Prostate gland (tissue), 2 donors: ENCODE results near the gene MYO1G. TPM values are rescaled to one million over a fixed set of nuclear protein-coding genes. Genes with fewer than 3 reads are reported as not detected.
A peak's percentile ranks its signal among the peaks of the same experiment; 100 is the strongest.
"Not testable (repeated sequence)": the region's sequence is repeated elsewhere in the genome, so short reads cannot be mapped to it uniquely, and the experiment has no call there.

Experiments used
- DNase-seq: peaks from one replicate; pipeline ENCODE4 v3.0.0-alpha.2; 2019; ENCODE audit warnings: low spot score
- H3K27ac ChIP-seq, 2 donors: fragments of 200-600 bp; sonication (generic); 2 replicates each; pipeline ENCODE4 v1.5.1; 2017 to 2019
- H3K27me3 ChIP-seq: fragments of 200-600 bp; sonication (generic); replicated peaks from 2 replicates; pipeline ENCODE4 v1.5.1; 2019; ENCODE audit not compliant: insufficient read depth
- H3K36me3 ChIP-seq, 2 donors: fragments of 200-600 bp; sonication (generic); 1 replicate in 1 of 2; 2 replicates in 1 of 2; pipeline versions ENCODE4 v1.5.1 to v1.8.1; 2017 to 2019
- H3K4me1 ChIP-seq: fragments of 200-600 bp; sonication (generic); replicated peaks from 2 replicates; pipeline ENCODE4 v1.5.1; 2019
- H3K4me3 ChIP-seq, 2 donors: fragments of 200-600 bp; sonication (generic); 2 replicates each; pipeline ENCODE4 v1.5.1; 2017 to 2019
- H3K9me3 ChIP-seq: fragments of 200-600 bp; sonication (generic); 2 replicates; pipeline ENCODE4 v1.5.1; 2017
- CTCF ChIP-seq, 4 experiments: fragments of 200-600 bp in 2 of 4; fragments of 450-650 bp in 2 of 4; sonication (generic) in 2 of 4; IDR thresholded peaks; 1 replicate in 3 of 4; 2 replicates in 1 of 4; pipeline ENCODE4 v1.5.1; 2016 to 2019; ENCODE audit warnings: antibody characterized with exemption in 4 of 4, mild to moderate bottlenecking in 2 of 4, moderate library complexity in 2 of 4
- POLR2A ChIP-seq: fragments of 450-650 bp; IDR thresholded peaks from one replicate; pipeline ENCODE4 v1.6.1; 2016; ENCODE audit warnings: antibody characterized with exemption, mild to moderate bottlenecking
- POLR2AphosphoS5 ChIP-seq: sonication (generic); formaldehyde crosslinking; IDR thresholded peaks from one replicate; pipeline ENCODE4 v1.6.1; 2017; ENCODE audit warnings: antibody characterized with exemption
- WGBS: methylation state at CpG from one replicate; pipeline ENCODE4 v1.1.5; 2018; 5-methylcytosine and 5-hydroxymethylcytosine counted together
- intact Hi-C: fragments of 100-400 bp; cut with DNase I; formaldehyde crosslinking; loops from one replicate; pipeline ENCODE4 v1.14.2; 2022
- total RNA-seq, 2 donors: library from RNA; depleted of rRNA; stranded (reverse); fragments of >200 nt; gene quantifications; one replicate each; pipeline ENCODE4 v1.1.0, GENCODE V29; 2016

The MYO1G gene
- total RNA-seq, 2 donors from 2014 or later = 1.9 to 2.7 TPM

GRCh38 chr7:44999245-45000092 lies 20.7 kb upstream of the MYO1G start:
- DNase-seq = peak; percentile 100
- Histone ChIP-seq H3K27me3 (no peaks in the 10 kb centered on the region), H3K9me3 (no peaks in the 10 kb centered on the region), H3K27ac (peak overlapping the region; percentile 75 to 82), H3K4me3 (peak overlapping the region; percentile 33 to 79), H3K36me3 (no peaks in the 10 kb centered on the region), H3K4me1 (no peaks in the 10 kb centered on the region)
- intact Hi-C loops = loop anchor here (5.0 kb wide), 1 partner anchor 113 kb away; the partner anchor contains the start of gene TBRG4
- WGBS = 1% methylated on average over 59 of the region's 66 CpGs
- TF ChIP-seq POLR2AphosphoS5 (peak; percentile 75), POLR2A (no peak), CTCF (IDR thresholded peaks at IDR 0.05) (peak in 1 of 4 experiments; percentile 42)

- Histone ChIP-seq H3K27me3 (no peaks in the 10 kb centered on the region), H3K27ac (no peak overlapping the region), H3K36me3 (no peaks in the 10 kb centered on the region), H3K4me3 (no peak overlapping the region), H3K4me1 (no peaks in the 10 kb centered on the region), H3K9me3 (no peaks in the 10 kb centered on the region)
- WGBS = 92% methylated on average over 4 of the region's 4 CpGs
- no peak for DNase-seq
- TF ChIP-seq POLR2AphosphoS5 (no peak), POLR2A (no peak), CTCF (IDR thresholded peaks at IDR 0.05) (no peak)
- intact Hi-C loops = no loop called here
These were observed 19.5 kb upstream of the MYO1G start for GRCh38 chr7:44998153-44998871.

- Histone ChIP-seq H3K36me3 (no peaks in the 10 kb centered on the region), H3K9me3 (no peaks in the 10 kb centered on the region), H3K4me1 (no peaks in the 10 kb centered on the region), H3K27ac (no peak overlapping the region), H3K27me3 (no peaks in the 10 kb centered on the region), H3K4me3 (no peak overlapping the region)
- 91% methylated on average over 8 of the region's 8 CpGs for WGBS
- intact Hi-C loops = no loop called here
- TF ChIP-seq POLR2A (no peak), POLR2AphosphoS5 (no peak), CTCF (IDR thresholded peaks at IDR 0.05) (no peak)
- DNase-seq = no peak
These were observed 17.0 kb upstream of the MYO1G start for GRCh38 chr7:44995555-44996493.

- intact Hi-C loops = no loop called here
- DNase-seq = no peak
- no peaks in the 10 kb centered on the region for H3K36me3 ChIP-seq
- no peaks in the 10 kb centered on the region for H3K9me3 ChIP-seq
- H3K27me3 ChIP-seq = no peaks in the 10 kb centered on the region
- no peak overlapping the region for H3K4me3 ChIP-seq
- H3K27ac ChIP-seq = no peak overlapping the region
- WGBS = 87% methylated on average over 5 of the region's 5 CpGs
- TF ChIP-seq CTCF (IDR thresholded peaks at IDR 0.05) = no peak
- no peak for TF ChIP-seq POLR2AphosphoS5
- TF ChIP-seq POLR2A = no peak
- H3K4me1 ChIP-seq = no peaks in the 10 kb centered on the region
These were observed 16.2 kb upstream of the MYO1G start for GRCh38 chr7:44994877-44995554.

GRCh38 chr7:44992004-44992795 lies 13.4 kb upstream of the MYO1G start:
- H3K27ac ChIP-seq, H3K27me3 ChIP-seq, H3K4me1 ChIP-seq, H3K9me3 ChIP-seq, H3K36me3 ChIP-seq, DNase-seq, H3K4me3 ChIP-seq, intact Hi-C loops: not testable (repeated sequence)
- WGBS = 85% methylated on average over 14 of the region's 21 CpGs
